Measurements from ENCODE around the gene RUNX3. TPM values are rescaled to one million over a fixed set of nuclear protein-coding genes. Genes with fewer than 3 reads are reported as not detected.

RUNX3 gene
- total RNA-seq, 4 donors from 2014 or later, result 0.26 to 1.7 (median 1.6) TPM; not detected in 1

DNA sequence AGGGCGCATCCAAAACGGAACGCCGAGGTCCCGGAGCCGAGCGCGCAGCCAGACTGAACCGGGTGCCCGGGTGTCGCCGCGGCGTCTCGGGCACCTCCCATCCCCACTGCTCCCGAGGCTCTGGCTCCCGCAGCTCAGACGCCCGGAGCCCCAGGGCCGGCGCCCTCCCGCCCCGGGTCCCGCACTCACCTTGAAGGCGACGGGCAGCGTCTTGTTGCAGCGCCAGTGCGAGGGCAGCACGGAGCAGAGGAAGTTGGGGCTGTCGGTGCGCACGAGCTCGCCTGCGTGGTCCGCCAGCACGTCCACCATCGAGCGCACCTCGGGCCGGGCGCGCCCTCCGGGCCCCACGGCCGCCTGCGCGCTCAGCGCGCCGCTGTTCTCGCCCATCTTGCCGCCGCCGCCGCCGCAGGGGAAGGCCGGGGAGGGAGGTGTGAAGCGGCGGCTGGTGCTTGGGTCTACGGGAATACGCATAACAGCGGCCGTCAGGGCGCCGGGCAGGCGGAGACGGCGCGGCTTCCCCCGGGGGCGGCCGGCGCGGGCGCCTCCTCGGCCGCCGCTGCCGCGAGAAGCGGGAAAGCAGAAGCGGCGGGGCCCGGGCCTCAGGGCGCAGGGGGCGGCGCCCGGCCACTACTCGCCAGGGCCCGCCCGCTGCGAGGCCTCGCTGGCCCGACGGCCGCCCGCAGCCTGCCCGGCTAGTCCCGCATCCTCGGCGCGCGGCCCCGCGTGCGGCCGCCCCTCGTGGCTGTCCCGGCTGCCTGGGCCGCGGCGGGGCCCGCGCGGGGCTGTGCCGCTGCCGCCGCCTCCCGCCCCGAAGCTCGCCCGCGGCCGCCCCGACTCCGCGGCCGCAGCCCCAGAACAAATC lies 447 bp downstream of the RUNX3 start:
- TF ChIP-seq, protein P1, sequence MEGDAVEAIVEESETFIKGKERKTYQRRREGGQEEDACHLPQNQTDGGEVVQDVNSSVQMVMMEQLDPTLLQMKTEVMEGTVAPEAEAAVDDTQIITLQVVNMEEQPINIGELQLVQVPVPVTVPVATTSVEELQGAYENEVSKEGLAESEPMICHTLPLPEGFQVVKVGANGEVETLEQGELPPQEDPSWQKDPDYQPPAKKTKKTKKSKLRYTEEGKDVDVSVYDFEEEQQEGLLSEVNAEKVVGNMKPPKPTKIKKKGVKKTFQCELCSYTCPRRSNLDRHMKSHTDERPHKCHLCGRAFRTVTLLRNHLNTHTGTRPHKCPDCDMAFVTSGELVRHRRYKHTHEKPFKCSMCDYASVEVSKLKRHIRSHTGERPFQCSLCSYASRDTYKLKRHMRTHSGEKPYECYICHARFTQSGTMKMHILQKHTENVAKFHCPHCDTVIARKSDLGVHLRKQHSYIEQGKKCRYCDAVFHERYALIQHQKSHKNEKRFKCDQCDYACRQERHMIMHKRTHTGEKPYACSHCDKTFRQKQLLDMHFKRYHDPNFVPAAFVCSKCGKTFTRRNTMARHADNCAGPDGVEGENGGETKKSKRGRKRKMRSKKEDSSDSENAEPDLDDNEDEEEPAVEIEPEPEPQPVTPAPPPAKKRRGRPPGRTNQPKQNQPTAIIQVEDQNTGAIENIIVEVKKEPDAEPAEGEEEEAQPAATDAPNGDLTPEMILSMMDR (IDR thresholded peaks at IDR 0.05), result no peak
- no peak for TF ChIP-seq POLR2A (IDR thresholded peaks at IDR 0.05)
- H3K36me3 ChIP-seq, result no peaks in the 10 kb centered on the region
- H3K27me3 ChIP-seq, result peaks cover 33 to 63% of the 10 kb centered on the region in 2 donors
- no peak overlapping the region for H3K27ac ChIP-seq
- H3K4me1 ChIP-seq, result peaks cover 0 to 12% of the 10 kb centered on the region in 2 donors
- DNase-seq, result no peak
- intact Hi-C loops (cut with DNase I; ENCODE audit: low total_unique reads), result no loop called here
- no peak overlapping the region for H3K4me3 ChIP-seq
- no peaks in the 10 kb centered on the region for H3K9me3 ChIP-seq

DNA sequence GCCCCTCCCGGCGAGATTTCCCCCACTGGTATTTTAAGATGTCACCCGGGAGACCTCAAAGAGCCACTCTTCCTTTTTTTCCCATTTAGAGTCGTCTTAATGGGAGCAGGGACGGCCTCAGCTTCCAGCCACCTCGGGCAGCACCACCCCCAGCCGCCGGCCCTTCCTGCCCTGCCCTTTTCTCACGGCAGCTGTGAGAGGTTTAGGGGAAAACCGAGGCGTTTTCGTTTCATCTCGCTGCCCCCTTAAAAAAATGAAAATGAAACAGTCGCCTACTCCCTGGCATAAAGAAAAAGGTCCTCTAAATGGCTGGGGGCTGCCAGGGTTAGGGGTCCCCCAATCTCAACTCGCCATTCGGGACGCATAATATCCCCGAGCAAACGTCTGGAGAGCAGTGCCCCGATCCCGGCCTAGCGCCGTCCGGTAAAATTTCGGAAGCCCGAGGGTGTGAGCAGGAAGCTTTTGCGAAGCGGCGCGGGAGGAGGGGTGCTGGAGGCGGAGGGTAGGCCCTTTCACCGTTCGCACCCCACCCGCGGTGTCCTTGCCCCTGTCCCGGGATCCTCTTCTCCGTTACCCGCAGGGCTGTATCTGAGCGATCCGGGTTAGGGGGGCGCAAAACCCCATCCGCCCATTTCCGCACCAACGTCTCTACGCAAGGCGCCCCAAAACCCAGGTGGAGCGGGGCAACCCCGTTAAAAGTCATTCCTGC lies 1.2 kb downstream of the RUNX3 start:
- no peak for DNase-seq
- no peak for TF ChIP-seq POLR2A (IDR thresholded peaks at IDR 0.05)
- TF ChIP-seq, protein P1 (IDR thresholded peaks at IDR 0.05), result no peak
- H3K36me3 ChIP-seq, result no peaks in the 10 kb centered on the region
- H3K27me3 ChIP-seq, result peaks cover 33 to 64% of the 10 kb centered on the region in 2 donors
- no peak overlapping the region for H3K27ac ChIP-seq
- no peak overlapping the region for H3K4me3 ChIP-seq
- intact Hi-C loops (cut with DNase I; ENCODE audit: low total_unique reads), result no loop called here
- H3K4me1 ChIP-seq, result peaks cover 0 to 12% of the 10 kb centered on the region in 2 donors
- no peaks in the 10 kb centered on the region for H3K9me3 ChIP-seq

DNA sequence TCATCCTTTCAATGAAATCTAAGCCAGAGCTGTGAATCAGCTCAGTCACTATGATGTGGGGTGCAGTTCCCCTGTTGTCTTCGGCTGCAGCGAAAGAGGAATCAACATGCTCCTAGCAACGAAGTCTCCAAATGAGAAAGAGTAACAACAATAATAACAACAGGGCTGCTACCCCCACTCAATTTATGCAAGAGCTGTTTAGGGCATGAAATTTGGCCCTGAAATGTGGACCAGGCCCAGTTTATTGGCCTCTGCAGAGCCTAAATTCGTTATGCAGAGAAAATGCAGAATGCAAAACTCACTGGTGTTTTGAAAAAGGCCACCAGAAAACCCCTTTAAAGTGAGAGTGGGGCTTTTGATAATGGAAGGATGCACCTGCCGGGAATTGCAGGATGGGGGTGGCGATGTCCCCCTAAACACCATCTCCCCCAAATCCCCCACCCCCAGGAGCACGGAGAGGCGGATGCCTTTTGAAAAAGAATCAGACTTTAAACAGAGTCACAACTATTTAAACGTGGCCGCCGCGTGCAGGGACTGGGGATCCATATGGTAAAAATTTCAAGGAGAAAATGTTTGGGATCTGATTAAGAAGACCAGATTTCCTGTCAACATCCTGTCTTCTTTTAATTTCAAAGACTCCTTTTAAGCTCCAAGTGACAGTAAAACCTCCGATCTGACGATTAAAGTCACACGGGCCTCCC lies 1.9 kb downstream of the RUNX3 start:
- Histone ChIP-seq H3K27me3 (peaks cover 32 to 59% of the 10 kb centered on the region in 2 donors), H3K9me3 (no peaks in the 10 kb centered on the region), H3K4me1 (peaks cover 0 to 12% of the 10 kb centered on the region in 2 donors), H3K4me3 (no peak overlapping the region), H3K27ac (no peak overlapping the region), H3K36me3 (no peaks in the 10 kb centered on the region)
- no peak for DNase-seq
- intact Hi-C loops (cut with DNase I; ENCODE audit: low total_unique reads), result no loop called here
- TF ChIP-seq POLR2A (IDR thresholded peaks at IDR 0.05), result no peak
- TF ChIP-seq, protein P1 (IDR thresholded peaks at IDR 0.05), result no peak

DNA sequence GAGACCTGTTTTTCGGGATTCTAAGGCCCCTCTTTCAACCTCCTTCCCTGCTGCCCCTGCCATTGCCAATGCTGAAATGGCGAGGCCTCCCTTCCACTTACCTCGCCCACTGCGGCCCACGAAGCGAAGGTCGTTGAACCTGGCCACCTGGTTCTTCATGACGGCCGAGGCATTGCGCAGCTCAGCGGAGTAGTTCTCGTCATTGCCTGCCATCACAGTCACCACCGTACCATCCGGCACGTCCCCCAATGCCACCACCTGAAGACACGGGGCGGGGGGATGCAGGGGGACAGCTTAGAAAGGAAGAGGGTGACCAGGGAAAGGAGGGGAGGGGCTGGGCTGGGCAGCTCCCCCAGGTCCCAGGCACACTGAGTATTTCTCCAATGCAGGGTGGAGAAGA lies 2.6 kb downstream of the RUNX3 start:
- intact Hi-C loops (cut with DNase I; ENCODE audit: low total_unique reads), result no loop called here
- no peak overlapping the region for H3K4me3 ChIP-seq
- no peak for TF ChIP-seq POLR2A (IDR thresholded peaks at IDR 0.05)
- TF ChIP-seq, protein P1 (IDR thresholded peaks at IDR 0.05), result no peak
- H3K4me1 ChIP-seq, result peaks cover 0 to 12% of the 10 kb centered on the region in 2 donors
- no peaks in the 10 kb centered on the region for H3K36me3 ChIP-seq
- DNase-seq, result no peak
- peaks cover 30 to 59% of the 10 kb centered on the region in 2 donors for H3K27me3 ChIP-seq
- no peak overlapping the region for H3K27ac ChIP-seq
- H3K9me3 ChIP-seq, result no peaks in the 10 kb centered on the region

Data from uterus (tissue), 4 donors.